GM12873 (cell line): ENCODE measurements around the gene AKAP7.

Source experiments
- TF ChIP-seq, protein P1 (sequence below): IDR thresholded peaks from 2 replicates; pipeline ENCODE4 v1.5.1; 2012; ENCODE audit warnings: low read depth, mild to moderate bottlenecking, moderate library complexity, low read length, control low read depth; ENCODE audit not compliant: insufficient read depth; ENCODE audit errors: missing control alignments

AKAP7 gene

DNA sequence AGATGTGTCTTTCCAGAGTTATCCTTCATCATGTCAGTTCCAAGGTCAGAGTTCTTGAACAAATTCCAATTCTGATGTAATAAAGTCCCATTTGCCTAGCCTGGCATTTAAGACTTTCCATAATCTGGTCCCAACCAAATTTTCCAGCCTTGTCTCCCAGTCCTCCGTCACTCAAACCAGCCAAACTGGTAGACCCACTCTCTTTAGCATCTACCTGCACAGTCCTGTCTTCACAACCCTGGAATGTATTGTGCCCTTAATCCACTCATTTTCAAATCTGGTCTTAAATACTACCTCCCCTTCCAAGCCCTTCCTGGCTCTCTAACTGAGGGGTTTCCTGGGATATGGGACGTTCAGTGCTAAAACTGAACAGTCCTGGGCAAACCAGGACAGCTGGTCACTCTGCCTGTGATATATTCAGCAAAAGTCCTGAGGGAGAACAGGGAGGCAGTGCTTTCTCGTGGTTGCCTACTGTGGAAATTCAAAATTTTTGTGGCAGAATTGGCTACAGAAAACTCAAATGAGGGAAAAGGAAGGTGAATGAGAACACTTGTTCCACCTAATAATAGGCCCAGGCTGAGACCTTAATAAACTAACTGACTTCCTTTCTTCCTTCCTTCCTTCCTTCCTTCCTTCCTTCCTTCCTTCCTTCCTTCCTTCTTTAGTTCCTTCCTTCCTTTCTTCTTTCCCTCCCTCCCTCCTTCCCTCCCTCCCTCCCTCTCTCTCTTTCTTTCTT is 10.8 kb upstream of the AKAP7 start:
- TF ChIP-seq, protein P1, sequence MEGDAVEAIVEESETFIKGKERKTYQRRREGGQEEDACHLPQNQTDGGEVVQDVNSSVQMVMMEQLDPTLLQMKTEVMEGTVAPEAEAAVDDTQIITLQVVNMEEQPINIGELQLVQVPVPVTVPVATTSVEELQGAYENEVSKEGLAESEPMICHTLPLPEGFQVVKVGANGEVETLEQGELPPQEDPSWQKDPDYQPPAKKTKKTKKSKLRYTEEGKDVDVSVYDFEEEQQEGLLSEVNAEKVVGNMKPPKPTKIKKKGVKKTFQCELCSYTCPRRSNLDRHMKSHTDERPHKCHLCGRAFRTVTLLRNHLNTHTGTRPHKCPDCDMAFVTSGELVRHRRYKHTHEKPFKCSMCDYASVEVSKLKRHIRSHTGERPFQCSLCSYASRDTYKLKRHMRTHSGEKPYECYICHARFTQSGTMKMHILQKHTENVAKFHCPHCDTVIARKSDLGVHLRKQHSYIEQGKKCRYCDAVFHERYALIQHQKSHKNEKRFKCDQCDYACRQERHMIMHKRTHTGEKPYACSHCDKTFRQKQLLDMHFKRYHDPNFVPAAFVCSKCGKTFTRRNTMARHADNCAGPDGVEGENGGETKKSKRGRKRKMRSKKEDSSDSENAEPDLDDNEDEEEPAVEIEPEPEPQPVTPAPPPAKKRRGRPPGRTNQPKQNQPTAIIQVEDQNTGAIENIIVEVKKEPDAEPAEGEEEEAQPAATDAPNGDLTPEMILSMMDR, result no peak

DNA sequence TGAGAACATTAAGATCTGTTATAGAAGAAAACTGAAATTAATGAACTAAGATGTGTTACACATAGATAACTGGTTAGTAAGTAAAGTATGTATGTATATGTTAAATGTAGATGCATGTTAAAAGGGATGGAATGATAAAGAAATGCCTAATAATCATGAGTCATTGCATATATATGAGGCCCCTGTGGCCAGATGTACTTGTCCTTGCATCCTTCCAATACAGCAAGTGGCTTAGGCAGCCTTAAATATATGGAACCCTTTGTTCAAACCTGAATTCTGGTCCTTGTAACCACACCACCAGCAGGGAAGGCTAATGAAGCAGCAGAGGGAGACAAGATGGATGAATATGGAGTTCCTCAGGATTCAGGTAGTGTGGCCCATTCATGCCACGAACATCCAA is 9.8 kb upstream of the AKAP7 start:
- TF ChIP-seq, protein P1, result no peak

DNA sequence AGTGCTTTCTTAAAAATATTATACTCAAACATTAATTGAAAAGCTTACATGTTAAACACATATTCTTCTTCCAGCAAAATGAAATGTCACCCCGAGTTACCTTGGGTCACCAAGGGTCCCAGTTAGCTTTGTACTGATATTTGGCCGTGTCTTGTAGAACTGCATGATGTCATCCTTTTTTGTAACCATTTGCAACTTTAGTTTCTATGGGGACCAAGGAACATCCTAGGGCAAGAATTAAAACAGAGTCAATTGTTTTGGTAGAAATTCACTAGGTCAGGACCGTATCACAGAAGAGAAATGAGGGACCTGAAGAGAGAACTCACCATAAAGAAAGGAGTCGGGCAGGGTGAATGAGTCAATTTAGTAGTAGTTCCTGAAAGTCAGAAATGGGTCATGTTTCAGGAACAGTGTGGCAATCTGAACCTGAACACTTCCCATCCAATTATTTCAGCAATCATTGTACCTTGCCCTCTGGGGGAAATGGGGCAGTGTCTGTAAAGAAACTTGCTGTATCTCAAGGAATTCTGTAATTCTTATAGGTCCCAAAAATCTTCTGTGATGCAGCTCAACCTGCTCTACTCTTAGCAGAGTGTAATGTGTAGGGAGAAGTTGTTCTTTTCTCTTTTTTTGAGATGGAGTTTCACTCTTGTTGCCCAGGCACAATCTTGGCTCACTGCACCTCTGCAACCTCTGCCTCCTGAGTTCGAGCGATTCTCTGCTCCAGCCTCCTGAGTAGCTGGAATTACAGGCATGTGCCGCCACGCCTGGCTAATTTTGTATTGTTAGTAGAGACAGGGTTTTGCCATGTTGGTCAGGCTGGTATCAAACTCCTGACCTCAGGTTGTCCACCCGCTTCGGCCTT is 5.3 kb upstream of the AKAP7 start:
- TF ChIP-seq, protein P1, result no peak

DNA sequence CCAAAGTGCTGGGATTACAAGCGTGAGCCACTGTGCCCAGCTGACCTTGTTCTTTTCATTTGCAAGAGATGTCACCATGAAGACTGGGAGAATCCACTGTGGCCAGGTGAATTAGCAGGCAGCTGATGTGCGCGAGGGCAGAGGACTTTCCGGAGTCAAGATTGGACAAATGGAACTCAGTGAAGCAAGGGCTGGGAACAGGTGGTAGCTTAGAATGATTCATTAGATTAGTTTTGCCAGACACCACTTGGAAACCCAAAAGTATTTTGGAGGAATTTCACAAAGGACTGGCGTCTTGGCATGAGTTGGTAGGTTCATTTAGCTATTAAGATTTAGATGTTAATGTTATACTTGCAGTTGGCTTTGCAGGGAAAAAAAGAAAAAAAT is 4.7 kb upstream of the AKAP7 start:
- TF ChIP-seq, protein P1, result no peak

DNA sequence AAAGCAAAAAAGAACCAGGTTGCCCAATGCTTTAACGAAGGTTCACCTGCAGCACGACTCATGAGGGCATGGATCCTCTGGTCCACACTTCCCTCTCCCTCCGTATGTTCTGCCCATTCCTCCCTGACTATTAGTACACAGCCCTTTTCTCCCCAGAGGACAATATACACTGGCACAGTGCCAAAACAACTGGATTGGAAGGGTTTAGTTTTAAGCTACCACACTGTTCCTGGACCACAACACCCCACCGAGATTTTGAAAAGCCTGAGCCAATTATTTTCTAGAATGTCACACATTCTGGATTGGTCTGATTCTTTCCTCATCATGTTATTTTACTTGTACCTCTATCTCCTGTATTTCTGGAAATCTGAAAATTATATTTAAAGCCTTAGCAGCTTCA is 2.9 kb upstream of the AKAP7 start:
- TF ChIP-seq, protein P1, result no peak

DNA sequence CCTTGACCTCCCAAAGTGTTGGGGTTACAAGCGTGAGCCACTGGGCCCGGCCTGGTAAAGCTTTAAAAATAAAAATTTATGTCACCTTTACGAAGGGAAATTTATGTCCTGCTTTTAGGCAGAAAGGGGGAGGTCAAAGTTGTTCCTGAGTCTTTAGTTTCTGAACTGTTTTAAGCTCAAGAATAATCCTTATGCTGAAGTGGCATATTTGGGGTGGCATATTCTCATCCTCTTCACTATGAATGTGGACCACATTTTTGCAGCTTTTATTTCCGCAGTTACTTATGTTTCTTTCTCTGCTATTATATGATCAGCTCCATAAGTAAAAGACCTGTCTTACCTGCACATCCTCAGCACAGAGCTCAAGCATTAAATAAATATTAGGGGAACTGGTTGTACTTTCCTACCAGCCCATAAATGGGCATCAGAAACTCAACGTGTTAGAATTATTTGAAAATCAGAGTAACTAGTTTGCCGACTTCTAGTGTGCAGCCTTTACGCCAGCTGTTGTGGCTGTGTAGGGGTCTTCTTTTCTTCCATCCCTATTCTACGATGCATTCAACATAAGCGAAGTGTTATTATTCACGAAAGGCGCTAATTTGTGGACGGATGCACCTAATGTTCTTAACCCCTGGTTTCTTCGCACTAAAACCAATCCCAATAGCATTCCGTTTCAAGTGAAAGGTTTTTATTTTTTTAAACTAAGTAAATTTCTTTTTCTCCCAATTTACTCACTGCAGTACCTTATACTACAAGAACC is 867 bp upstream of the AKAP7 start:
- TF ChIP-seq, protein P1, result no peak

DNA sequence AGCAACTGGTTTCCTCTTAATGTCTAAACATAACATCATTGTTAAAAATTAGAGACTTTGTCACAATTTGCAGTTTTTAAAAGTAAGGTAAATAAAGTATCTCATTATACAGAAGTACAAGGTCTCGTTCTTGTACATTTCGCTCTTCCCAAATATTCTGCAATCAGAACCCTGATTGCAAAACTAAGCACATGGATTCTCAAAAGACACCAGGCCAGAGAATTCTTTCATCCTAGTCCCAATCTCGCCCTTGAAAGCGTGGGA is 355 bp upstream of the AKAP7 start:
- TF ChIP-seq, protein P1, result no peak
